Kidney (tissue), 14 donors: Measurements from ENCODE around the gene DNAJC27. TPM values are rescaled to one million over a fixed set of nuclear protein-coding genes. Genes with fewer than 3 reads are reported as not detected.

Source experiments
- DNase-seq, 5 donors: peaks; one replicate each; pipeline ENCODE4 v3.0.0-alpha.2; 2013 to 2020
- FAIRE-seq: peaks from 2 replicates; lab custom pipeline; 2012; peaks lifted over from hg19 to GRCh38; lab: Jason Lieb, UNC
- H3K27ac ChIP-seq, 2 donors: one replicate each; pipeline ENCODE4 v1.7.0; 2013; ENCODE audit warnings: low read depth in 2 of 2, low read length in 2 of 2, inconsistent platforms in 1 of 2
- H3K27me3 ChIP-seq: one replicate; pipeline ENCODE4 v1.7.1; 2013; ENCODE audit warnings: low read length, inconsistent platforms; ENCODE audit not compliant: control insufficient read depth, insufficient read depth
- H3K36me3 ChIP-seq, 3 donors: one replicate each; pipeline versions ENCODE4 v1.7.0 to v1.7.1; 2013; ENCODE audit warnings: low read length in 3 of 3, control low read depth in 1 of 3, inconsistent platforms in 1 of 3; ENCODE audit not compliant: insufficient read depth in 3 of 3, control insufficient read depth in 2 of 3
- H3K4me1 ChIP-seq, 3 donors: one replicate each; pipeline versions ENCODE4 v1.7.0 to v1.7.1; 2013; ENCODE audit warnings: low read length in 3 of 3, inconsistent platforms in 1 of 3, low read depth in 1 of 3; ENCODE audit not compliant: control insufficient read depth in 2 of 3, insufficient read depth in 2 of 3
- H3K4me3 ChIP-seq, 3 donors: one replicate each; pipeline versions ENCODE4 v1.7.0 to v1.8.1; 2013; ENCODE audit warnings: low read length in 3 of 3, control low read depth in 1 of 3, inconsistent platforms in 1 of 3
- H3K9ac ChIP-seq, 3 donors: one replicate each; pipeline versions ENCODE4 v1.7.0 to v1.7.1; 2013; ENCODE audit warnings: low read length in 3 of 3, control low read depth in 1 of 3, inconsistent platforms in 1 of 3
- H3K9me3 ChIP-seq, 3 donors: one replicate each; pipeline versions ENCODE4 v1.7.0 to v1.7.1; 2013; ENCODE audit warnings: low read length in 3 of 3, control low read depth in 1 of 3, inconsistent platforms in 1 of 3; ENCODE audit not compliant: control insufficient read depth in 2 of 3, insufficient read depth in 1 of 3
- CTCF ChIP-seq: IDR thresholded peaks from 3 replicates; pipeline ENCODE4 v1.5.1; 2012; ENCODE audit warnings: mild to moderate bottlenecking, moderate library complexity, borderline replicate concordance; ENCODE audit not compliant: insufficient read depth; ENCODE audit errors: extremely low read depth
- intact Hi-C: fragments of 100-400 bp; cut with DNase I; formaldehyde crosslinking; loops from one replicate; pipeline ENCODE4 v1.11.1; 2022
- polyA plus RNA-seq: library from polyadenylated mRNA; stranded (reverse); fragments of 350-450 nt; fragmentation: Illumina TruSeq; extraction: RNeasy Lipid Tissue Mini Kit (QIAGEN cat#74804); gene quantifications from one replicate; pipeline ENCODE4 v1.2.3, GENCODE V29; 2014; ENCODE audit warnings: low read depth, low replicate concordance; ENCODE audit not compliant: insufficient read depth
- total RNA-seq: library from RNA; stranded (reverse); fragmentation: NEBNext Ultra II Directional; extraction: Animal tissue kit (Norgen Biotek cat#: 25700); gene quantifications from one replicate; pipeline ENCODE4 v1.2.1, GENCODE V29; 2021
- donor health status: control.
- donor health status: control.
- donor health status: control.
- donor health status: control.
- donor health status: control.
- donor health status: DM: yes; HTN: yes; CAD: no.
- donor health status: Normal renal cell carcinoma (clear cell type).

DNAJC27 gene
- total and polyA plus RNA-seq, 2 donors from 2014 or later, result 3.2 to 11.4 TPM

- no peak overlapping the region for H3K9ac ChIP-seq
- intact Hi-C loops, result no loop called here
- peaks cover 0 to 4% (median 0%) of the 10 kb centered on the region in 3 donors for H3K4me1 ChIP-seq
- no peaks in the 10 kb centered on the region for H3K36me3 ChIP-seq
- H3K27ac ChIP-seq, result no peak overlapping the region
- H3K27me3 ChIP-seq, result no peaks in the 10 kb centered on the region
- no peak for TF ChIP-seq CTCF
- H3K4me3 ChIP-seq, result no peak overlapping the region
- no peak for DNase-seq
- no peak for FAIRE-seq
- H3K9me3 ChIP-seq, result no peaks in the 10 kb centered on the region
Measured at GRCh38 chr2:24986372-24986771, 14.6 kb upstream of the DNAJC27 start.

GRCh38 chr2:24985511-24985910 lies 13.8 kb upstream of the DNAJC27 start:
- peaks cover 0 to 4% (median 0%) of the 10 kb centered on the region in 3 donors for H3K4me1 ChIP-seq
- no peak overlapping the region for H3K27ac ChIP-seq
- TF ChIP-seq CTCF, result no peak
- no peaks in the 10 kb centered on the region for H3K9me3 ChIP-seq
- H3K36me3 ChIP-seq, result no peaks in the 10 kb centered on the region
- H3K9ac ChIP-seq, result no peak overlapping the region
- FAIRE-seq, result no peak
- no peak for DNase-seq
- H3K4me3 ChIP-seq, result no peak overlapping the region
- intact Hi-C loops, result no loop called here
- H3K27me3 ChIP-seq, result no peaks in the 10 kb centered on the region

GRCh38 chr2:24984912-24985311 lies 13.2 kb upstream of the DNAJC27 start:
- peak in 4 of 5 donors; percentile 86 to 95 (median 88) for DNase-seq
- no peak for TF ChIP-seq CTCF
- intact Hi-C loops, result no loop called here
- FAIRE-seq, result no peak
- Histone ChIP-seq H3K9ac (no peak overlapping the region), H3K9me3 (no peaks in the 10 kb centered on the region), H3K36me3 (no peaks in the 10 kb centered on the region), H3K27ac (no peak overlapping the region), H3K4me1 (peaks cover 0 to 4% (median 0%) of the 10 kb centered on the region in 3 donors), H3K4me3 (no peak overlapping the region), H3K27me3 (no peaks in the 10 kb centered on the region)
